AG08395 (cell line): ENCODE measurements around the gene SLC9A8.
"Not testable (repeated sequence)": the region's sequence is repeated elsewhere in the genome, so short reads cannot be mapped to it uniquely, and the experiment has no call there.

Source experiments
- DNase-seq: peaks from one replicate; pipeline ENCODE4 v3.0.0; 2012; ENCODE audit warnings: mixed read lengths, low spot score

Gene SLC9A8

GRCh38 chr20:49787371-49788357 is 25.0 kb upstream of the SLC9A8 start:
- no peak for DNase-seq

- DNase-seq = peak; percentile 67
Observed at GRCh38 chr20:49790077-49790798, 22.4 kb upstream of the SLC9A8 start.

GRCh38 chr20:49791165-49791564 is 21.5 kb upstream of the SLC9A8 start:
- no peak for DNase-seq

GRCh38 chr20:49792006-49792405 is 20.6 kb upstream of the SLC9A8 start:
- no peak for DNase-seq

GRCh38 chr20:49792611-49793010 is 20.0 kb upstream of the SLC9A8 start:
- no peak for DNase-seq

GRCh38 chr20:49794336-49795134 is 18.1 kb upstream of the SLC9A8 start:
- DNase-seq = no peak

- no peak for DNase-seq
Observed at GRCh38 chr20:49795135-49795424, 17.5 kb upstream of the SLC9A8 start.

- no peak for DNase-seq
Observed at GRCh38 chr20:49796600-49797343, 15.9 kb upstream of the SLC9A8 start.

GRCh38 chr20:49797344-49797615 is 15.3 kb upstream of the SLC9A8 start:
- no peak for DNase-seq

GRCh38 chr20:49798718-49799117 is 13.9 kb upstream of the SLC9A8 start:
- no peak for DNase-seq

GRCh38 chr20:49799698-49800097 is 12.9 kb upstream of the SLC9A8 start:
- DNase-seq = no peak

- no peak for DNase-seq
Observed at GRCh38 chr20:49803418-49803817, 9.2 kb upstream of the SLC9A8 start.

GRCh38 chr20:49804364-49804763 is 8.3 kb upstream of the SLC9A8 start:
- DNase-seq = no peak

GRCh38 chr20:49805224-49805876 is 7.3 kb upstream of the SLC9A8 start:
- not testable (repeated sequence) for DNase-seq

GRCh38 chr20:49808753-49809152 is 3.9 kb upstream of the SLC9A8 start:
- no peak for DNase-seq

GRCh38 chr20:49809803-49810359 is 2.7 kb upstream of the SLC9A8 start:
- DNase-seq = no peak

- DNase-seq = no peak
Observed at GRCh38 chr20:49810491-49811190, 2.0 kb upstream of the SLC9A8 start.

GRCh38 chr20:49811825-49812506 is 662 bp upstream of the SLC9A8 start:
- peak; percentile 30 for DNase-seq

- no peak for DNase-seq
Observed at GRCh38 chr20:49813305-49813974, 812 bp downstream of the SLC9A8 start.
